Measurements from ENCODE around the gene HIBCH. TPM values are rescaled to one million over a fixed set of nuclear protein-coding genes. Genes with fewer than 3 reads are reported as not detected.

The HIBCH gene
- total and polyA plus RNA-seq, 2 donors (not counting 3 experiments of a cell fraction or from before 2014, with no cell fraction given) = 6.4 to 24.7 TPM

DNA sequence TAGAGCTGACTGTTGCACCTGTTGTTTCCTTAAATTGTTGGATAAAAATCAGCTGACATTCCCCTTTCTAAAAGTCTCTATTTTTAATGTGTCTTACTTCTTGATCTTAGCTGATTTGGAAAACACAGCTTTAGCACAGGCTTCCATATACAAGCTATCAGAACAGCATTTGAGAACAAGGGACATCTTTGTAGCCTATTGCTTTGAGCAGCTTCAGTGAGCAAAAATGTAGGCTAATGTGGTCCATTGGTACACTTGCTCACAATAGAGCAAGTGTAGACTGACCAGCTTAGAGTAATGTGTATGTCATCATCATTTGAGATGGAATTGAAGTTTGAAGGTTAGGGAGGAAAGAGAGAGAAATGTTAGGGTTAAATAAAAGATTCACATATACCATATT is 30.7 kb upstream of the HIBCH start:
- ChIA-PET CTCF (interaction anchor here (0.7 kb wide), 1 partner anchor 22 kb away, joined by 6 read pairs; no protein-coding TSS in a partner anchor), POLR2A (no interaction called here)
- FAIRE-seq (no peak), DNase-seq (ENCODE audit: low read depth, low spot score) (no peak)
- intact Hi-C loops (cut with micrococcal nuclease) (no loop called here), dilution Hi-C loops (cut with MboI; ENCODE audit: extremely low pct_ligation_motif_present, low sequenced_read_pairs) (no loop called here)
- no TSS peak for BruUV-seq (replicated peaks)
- Histone ChIP-seq H3K4me1 (ENCODE audit: control insufficient read depth, extremely low read depth, insufficient read depth, low read length) (peaks cover under 1% of the 10 kb centered on the region), H3K79me2 (ENCODE audit: control insufficient read depth, insufficient read depth, low read length) (peaks cover 47% of the 10 kb centered on the region), H3K9me1 (replicated peaks; ENCODE audit: control insufficient read depth, extremely low read depth, insufficient read depth, low read length) (no peaks in the 10 kb centered on the region), H3K9ac (replicated peaks; ENCODE audit: extremely low read depth, insufficient read depth, low read length) (no peak overlapping the region), H3K4me3 (replicated peaks in 1 of 3; ENCODE audit: insufficient read depth in 1 of 3, low read depth in 1 of 3, low read length in 3 of 3) (no peak overlapping the region), H3K36me3 (ENCODE audit: control insufficient read depth in 2 of 2, extremely low read depth in 1 of 2, insufficient read depth in 2 of 2, low read length in 2 of 2) (no peaks in the 10 kb centered on the region), H4K20me1 (replicated peaks; ENCODE audit: control insufficient read depth, extremely low read depth, insufficient read depth, low read length) (peaks cover 2% of the 10 kb centered on the region), H3K4me2 (ENCODE audit: insufficient read depth, low read length) (no peak overlapping the region), H3K27me3 (ENCODE audit: control insufficient read depth in 2 of 2, insufficient read depth in 2 of 2, low read length in 2 of 2) (no peaks in the 10 kb centered on the region), H3K27ac (ENCODE audit: insufficient read depth, low read depth, low read length) (no peak overlapping the region), H2AFZ (ENCODE audit: low read depth, low read length) (no peak overlapping the region), H3K9me3 (replicated peaks; ENCODE audit: control insufficient read depth, insufficient read depth, low read length) (no peaks in the 10 kb centered on the region)
- TF ChIP-seq MAX (IDR thresholded peaks at IDR 0.05; ENCODE audit: insufficient read depth, insufficient read length) (no peak), MYC (IDR thresholded peaks at IDR 0.05; ENCODE audit: low read depth, low read length) (no peak), JUN (IDR thresholded peaks at IDR 0.05; ENCODE audit: borderline replicate concordance, insufficient read depth, insufficient read length, low read depth) (no peak), POLR2AphosphoS5 (IDR thresholded peaks at IDR 0.05; ENCODE audit: insufficient read depth, low read depth, low read length) (no peak), POLR2A (IDR thresholded peaks at IDR 0.05; ENCODE audit: low read depth, low read length) (no peak), GATA2 (IDR thresholded peaks at IDR 0.05; ENCODE audit: insufficient read depth, insufficient read length, low read depth, low read length) (no peak), EZH2 (IDR thresholded peaks at IDR 0.05; ENCODE audit: borderline replicate concordance, low read depth, low read length, severe bottlenecking) (no peak), FOS (IDR thresholded peaks at IDR 0.05; ENCODE audit: borderline replicate concordance, insufficient read depth, low read length) (no peak)
- TF ChIP-seq, protein P1, sequence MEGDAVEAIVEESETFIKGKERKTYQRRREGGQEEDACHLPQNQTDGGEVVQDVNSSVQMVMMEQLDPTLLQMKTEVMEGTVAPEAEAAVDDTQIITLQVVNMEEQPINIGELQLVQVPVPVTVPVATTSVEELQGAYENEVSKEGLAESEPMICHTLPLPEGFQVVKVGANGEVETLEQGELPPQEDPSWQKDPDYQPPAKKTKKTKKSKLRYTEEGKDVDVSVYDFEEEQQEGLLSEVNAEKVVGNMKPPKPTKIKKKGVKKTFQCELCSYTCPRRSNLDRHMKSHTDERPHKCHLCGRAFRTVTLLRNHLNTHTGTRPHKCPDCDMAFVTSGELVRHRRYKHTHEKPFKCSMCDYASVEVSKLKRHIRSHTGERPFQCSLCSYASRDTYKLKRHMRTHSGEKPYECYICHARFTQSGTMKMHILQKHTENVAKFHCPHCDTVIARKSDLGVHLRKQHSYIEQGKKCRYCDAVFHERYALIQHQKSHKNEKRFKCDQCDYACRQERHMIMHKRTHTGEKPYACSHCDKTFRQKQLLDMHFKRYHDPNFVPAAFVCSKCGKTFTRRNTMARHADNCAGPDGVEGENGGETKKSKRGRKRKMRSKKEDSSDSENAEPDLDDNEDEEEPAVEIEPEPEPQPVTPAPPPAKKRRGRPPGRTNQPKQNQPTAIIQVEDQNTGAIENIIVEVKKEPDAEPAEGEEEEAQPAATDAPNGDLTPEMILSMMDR (IDR thresholded peaks at IDR 0.05; ENCODE audit: extremely low read depth in 1 of 2, insufficient read depth in 1 of 2, low read depth in 1 of 2, low read length in 2 of 2) = no peak
